ENCODE results near the gene MT3. TPM values are rescaled to one million over a fixed set of nuclear protein-coding genes. Genes with fewer than 3 reads are reported as not detected.

MT3 gene
- total RNA-seq: not detected in 2 replicates

DNA sequence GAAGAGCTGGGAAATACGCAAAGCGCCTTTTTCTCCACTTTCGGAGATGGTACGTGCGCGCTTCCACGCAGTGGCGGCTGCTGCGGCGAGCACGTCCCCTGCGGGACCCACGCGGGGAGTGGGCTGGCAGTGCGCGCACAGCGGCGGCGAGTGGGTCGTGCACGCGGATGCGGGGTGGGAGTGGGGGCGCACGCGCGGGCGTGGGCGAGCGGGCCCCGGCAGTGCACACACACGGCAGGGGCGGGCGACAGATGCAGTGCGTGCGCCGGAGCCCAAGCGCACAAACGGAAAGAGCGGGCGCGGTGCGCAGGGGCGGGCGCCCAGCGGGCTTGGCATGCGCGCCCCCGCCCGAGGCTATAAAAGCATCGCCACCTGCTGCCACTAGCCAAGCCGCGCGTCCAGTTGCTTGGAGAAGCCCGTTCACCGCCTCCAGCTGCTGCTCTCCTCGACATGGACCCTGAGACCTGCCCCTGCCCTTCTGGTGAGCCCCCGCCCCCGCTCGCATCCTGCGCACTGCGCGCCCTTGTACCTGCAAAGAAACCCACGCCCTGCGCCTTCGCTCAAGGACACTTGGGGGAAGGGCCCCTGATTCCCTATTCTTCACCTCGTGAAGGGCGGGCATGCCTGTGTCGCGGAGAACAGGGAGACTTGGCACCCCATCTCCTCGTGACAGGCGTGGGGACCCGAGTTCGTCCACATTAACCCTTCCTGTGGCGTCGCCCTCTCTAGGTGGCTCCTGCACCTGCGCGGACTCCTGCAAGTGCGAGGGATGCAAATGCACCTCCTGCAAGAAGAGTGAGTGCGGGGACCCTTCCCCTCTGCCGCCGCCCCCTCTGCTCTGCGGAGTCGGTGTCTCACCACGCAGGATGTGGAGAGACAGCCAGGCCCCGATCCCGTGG lies at the start of gene MT3:
Gene MT3 (plus strand): TSS at position 388 of the 899 bp plus-strand sequence. CDS start 63 bp downstream, at position 451.

DNA sequence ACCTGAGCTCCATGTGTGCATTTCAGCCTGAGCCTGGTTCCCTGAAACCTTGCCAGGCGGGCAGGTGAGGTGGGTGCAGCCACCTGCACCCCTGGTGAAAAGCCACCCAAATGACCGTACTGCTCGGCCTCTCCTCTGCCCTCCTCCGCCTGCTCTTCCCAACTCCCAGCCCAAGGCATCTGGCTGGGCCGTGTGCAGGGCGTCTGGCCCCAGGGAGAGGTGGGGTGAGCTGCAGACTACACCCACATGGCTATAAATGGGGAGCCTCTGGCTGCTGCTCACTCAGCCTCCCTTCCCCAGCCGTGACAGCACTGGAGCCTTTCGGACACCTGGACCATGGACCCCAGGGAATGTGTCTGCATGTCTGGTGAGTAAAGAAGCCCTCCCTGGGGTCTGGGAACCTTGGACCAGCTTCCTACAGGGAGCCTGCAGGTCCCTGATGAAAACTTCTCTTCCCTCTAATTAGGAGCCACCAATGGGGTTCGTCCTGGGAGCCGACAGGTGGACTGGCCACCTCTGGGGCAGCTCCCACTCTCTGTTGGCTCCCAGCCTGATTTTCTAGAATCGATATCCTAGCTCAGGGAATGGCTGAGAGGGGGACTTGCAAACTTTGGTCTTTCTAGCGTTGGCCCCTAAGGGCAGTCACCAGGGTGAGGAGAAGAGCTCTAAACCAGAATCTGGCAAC lies 24.4 kb upstream of the MT3 start, which contains the start of gene MT4:
Gene MT4 (plus strand): TSS at position 281 of the 685 bp plus-strand sequence. CDS start 56 bp downstream, at position 337.

DNA sequence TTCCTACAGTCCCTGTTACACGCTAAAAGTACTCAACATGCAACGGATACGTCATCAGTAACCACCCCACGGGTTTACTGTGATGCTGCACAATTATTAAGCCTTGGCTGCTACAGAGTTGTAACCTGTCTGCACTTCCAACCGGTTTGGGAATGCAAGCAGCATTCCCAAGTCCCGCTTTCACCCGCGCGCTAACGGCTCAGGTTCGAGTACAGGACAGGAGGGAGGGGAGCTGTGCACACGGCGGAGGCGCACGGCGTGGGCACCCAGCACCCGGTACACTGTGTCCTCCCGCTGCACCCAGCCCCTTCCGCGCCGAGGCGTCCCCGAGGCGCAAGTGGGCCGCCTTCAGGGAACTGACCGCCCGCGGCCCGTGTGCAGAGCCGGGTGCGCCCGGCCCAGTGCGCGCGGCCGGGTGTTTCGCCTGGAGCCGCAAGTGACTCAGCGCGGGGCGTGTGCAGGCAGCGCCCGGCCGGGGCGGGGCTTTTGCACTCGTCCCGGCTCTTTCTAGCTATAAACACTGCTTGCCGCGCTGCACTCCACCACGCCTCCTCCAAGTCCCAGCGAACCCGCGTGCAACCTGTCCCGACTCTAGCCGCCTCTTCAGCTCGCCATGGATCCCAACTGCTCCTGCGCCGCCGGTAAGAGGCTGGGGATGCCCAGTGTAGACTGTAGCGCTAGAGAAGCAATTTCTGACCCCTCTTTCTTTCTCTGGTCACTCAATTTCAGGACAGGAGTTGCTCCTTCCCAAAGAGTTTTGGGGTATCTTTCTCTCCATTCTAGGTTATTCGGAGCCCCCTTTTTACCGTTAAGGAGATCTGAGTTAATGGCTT lies 18.9 kb downstream of the MT3 start, which contains the start of gene MT2A:
Gene MT2A (plus strand): TSS at position 542 of the 833 bp plus-strand sequence. CDS start 72 bp downstream, at position 614.

DNA sequence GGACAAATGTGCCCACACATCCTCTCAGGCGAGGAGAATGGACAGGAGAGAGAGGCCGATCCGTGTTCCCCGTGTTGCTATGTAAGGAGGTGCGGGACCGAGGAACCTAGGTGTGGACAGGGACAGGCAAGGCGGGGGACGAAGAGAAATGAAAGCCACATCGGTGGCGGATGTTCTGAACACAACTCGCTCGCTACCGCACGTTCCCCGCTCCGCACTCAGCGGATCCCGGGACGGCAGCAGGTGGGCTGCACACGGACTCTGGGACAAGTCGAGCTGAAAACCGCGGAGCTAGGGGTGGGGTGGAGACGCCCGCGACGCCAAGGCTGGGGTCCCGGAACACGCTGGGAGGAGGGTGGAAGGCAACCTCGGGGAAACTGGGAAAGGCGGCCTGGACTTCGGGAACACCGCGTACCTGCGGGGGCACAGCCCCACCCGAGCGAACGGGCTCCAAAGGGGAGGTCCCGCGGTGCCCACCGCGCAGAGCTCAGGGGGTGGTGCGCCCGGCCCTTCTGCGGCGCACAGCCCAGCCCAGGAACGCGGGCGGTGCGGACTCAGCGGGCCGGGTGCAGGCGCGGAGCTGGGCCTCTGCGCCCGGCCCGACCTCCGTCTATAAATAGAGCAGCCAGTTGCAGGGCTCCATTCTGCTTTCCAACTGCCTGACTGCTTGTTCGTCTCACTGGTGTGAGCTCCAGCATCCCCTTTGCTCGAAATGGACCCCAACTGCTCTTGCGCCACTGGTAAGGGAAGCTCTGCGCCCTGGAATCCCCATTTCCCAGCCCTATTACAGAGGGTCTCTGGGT lies 36.0 kb downstream of the MT3 start, which contains the start of gene MT1E:
Gene MT1E (plus strand): TSS at position 642 of the 803 bp plus-strand sequence. CDS start 71 bp downstream, at position 713.

DNA sequence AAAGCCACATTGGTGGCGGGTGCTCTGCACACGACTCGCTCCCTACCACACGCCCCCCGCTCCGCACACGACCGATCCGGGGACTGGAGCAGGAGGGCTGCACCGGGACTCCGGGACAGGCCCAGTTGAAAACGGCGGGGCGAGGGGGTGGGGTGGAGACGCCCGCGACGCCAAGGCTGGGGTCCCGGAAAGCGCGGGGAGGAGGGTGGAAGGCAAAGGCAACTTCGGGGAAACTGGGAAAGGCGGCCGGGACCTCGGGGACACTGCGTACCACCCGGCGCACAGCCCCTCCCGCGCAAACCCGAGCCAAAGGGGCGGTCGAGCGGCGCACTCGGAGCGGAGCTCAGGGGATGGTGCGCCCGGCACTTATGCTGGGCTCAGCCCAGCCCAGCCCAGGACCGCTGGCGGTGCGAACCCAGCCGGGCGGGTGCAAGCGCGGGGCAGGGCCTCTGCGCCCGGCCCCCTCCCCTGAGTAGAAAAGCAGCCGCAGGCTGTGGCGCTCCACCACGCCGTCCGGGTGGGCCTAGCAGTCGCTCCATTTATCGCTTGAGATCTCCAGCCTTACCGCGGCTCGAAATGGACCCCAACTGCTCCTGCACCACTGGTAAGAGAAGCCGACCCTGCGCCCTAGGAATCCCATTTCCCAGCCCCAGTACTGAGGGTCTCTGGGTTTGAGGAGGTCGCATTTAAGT lies 43.0 kb downstream of the MT3 start, which contains the start of gene MT1M:
Gene MT1M (plus strand): TSS at position 504 of the 692 bp plus-strand sequence. CDS start 73 bp downstream, at position 577.

DNA sequence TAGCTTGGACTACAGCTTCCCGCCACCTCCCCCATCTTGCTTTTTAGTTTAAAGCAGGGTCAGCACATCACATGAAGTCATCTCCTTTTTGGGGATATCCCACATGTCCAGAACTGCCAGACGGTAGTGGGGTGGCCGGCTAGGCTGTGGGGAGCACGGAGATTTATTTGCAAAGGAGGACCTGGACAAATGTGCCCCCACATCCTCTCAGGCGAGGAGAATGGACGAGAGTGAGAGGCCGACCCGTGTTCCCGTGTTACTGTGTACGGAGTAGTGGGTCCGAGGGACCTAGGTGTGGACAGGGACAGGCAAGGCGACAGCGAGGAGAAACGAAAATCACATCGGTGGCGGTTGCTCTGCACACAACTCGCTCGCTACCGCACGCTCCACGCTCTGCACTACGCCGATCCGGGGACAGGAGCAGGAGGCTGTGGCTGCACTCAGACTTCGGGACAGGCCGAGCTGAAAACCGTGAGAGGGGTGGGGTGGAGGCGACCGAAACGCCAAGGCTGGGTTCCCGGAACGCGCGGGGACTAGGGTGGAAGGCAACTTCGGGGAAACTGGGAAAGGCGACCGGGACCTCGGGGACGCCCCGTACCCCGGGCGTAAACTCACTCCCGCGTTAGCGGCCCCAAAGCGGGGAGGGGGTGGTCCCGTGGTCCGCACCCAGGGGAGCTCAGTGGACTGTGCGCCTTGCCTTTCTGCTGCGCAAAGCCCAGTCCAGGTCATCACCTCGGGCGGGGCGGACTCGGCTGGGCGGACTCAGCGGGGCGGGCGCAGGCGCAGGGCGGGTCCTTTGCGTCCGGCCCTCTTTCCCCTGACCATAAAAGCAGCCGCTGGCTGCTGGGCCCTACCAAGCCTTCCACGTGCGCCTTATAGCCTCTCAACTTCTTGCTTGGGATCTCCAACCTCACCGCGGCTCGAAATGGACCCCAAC lies 48.8 kb downstream of the MT3 start, which contains the start of gene MT1A:
Gene MT1A (plus strand): TSS at position 853 of the 937 bp plus-strand sequence. CDS start 73 bp downstream, at position 926.

Other genes starting within 250 kb of the MT3 start
- 123 and 152 TPM in 2 replicates for gene AMFR, start 164.0 kb upstream of the MT3 start, total RNA-seq
- gene NUDT21, start 138.2 kb upstream of the MT3 start, total RNA-seq: 56.5 and 105 TPM in 2 replicates
- gene OGFOD1, start 138.0 kb upstream of the MT3 start, total RNA-seq: 38.3 and 101 TPM in 2 replicates
- 47.3 and 61.5 TPM in 2 replicates for gene BBS2, start 69.5 kb upstream of the MT3 start, total RNA-seq
- gene MT4, start 24.5 kb upstream of the MT3 start, total RNA-seq: not detected in 2 replicates
- gene MT2A, start 19.1 kb downstream of the MT3 start, total RNA-seq: 392 and 575 TPM in 2 replicates
- gene MT1E, start 36.3 kb downstream of the MT3 start, total RNA-seq: 146 and 173 TPM in 2 replicates
- gene MT1M, start 43.1 kb downstream of the MT3 start, total RNA-seq: 9.0 and 9.8 TPM in 2 replicates
- 15.6 and 38.3 TPM in 2 replicates for gene MT1A, start 49.1 kb downstream of the MT3 start, total RNA-seq
- not detected in 2 replicates for gene MT1B, start 62.4 kb downstream of the MT3 start, total RNA-seq
- 6.2 TPM in 1 of 2 replicates, not detected in the other for gene MT1F, start 68.4 kb downstream of the MT3 start, total RNA-seq
- 57.4 and 95.7 TPM in 2 replicates for gene MT1G, start 78.5 kb downstream of the MT3 start, total RNA-seq
- gene MT1H, start 80.3 kb downstream of the MT3 start, total RNA-seq: 6.9 and 10.5 TPM in 2 replicates
- gene MT1X, start 92.9 kb downstream of the MT3 start, total RNA-seq: 31.7 and 83.9 TPM in 2 replicates
- 66.5 and 81.6 TPM in 2 replicates for gene NUP93, start 140.6 kb downstream of the MT3 start, total RNA-seq